Stimulated activated naive B cell treated with anti-CD40 and anti-IgM and Interleukin-4, amounts not matched to agents 10 μg/mL and 1 μg/mL and 100 μg/mL, for 72 hours (primary cell): Measurements from ENCODE around the gene ALPK3.
"Not testable (repeated sequence)": the region's sequence is repeated elsewhere in the genome, so short reads cannot be mapped to it uniquely, and the experiment has no call there.

ENCODE experiments used
- ATAC-seq, 2 donors: fragments of 150-1000 bp; cut with Tn5 transposase; replicated peaks; 2 replicates each; pipeline ENCODE4 v1.10.0; 2021; ENCODE audit warnings: moderate library complexity in 1 of 2
- DNase-seq: peaks from one replicate; pipeline ENCODE4 v3.0.0; 2021
- H3K27ac Mint-ChIP-seq: one replicate; pipeline ENCODE4 v1.8.0; 2022; ENCODE audit warnings: mild to moderate bottlenecking, mixed read lengths
- H3K27me3 Mint-ChIP-seq, 2 donors: one replicate each; pipeline ENCODE4 v1.8.0; 2022; ENCODE audit warnings: mixed read lengths in 2 of 2
- H3K36me3 Mint-ChIP-seq, 2 donors: one replicate each; pipeline ENCODE4 v1.8.0; 2022; ENCODE audit warnings: mixed read lengths in 2 of 2, mild to moderate bottlenecking in 1 of 2
- H3K4me1 Mint-ChIP-seq, 2 donors: one replicate each; pipeline ENCODE4 v1.8.0; 2022; ENCODE audit warnings: mixed read lengths in 2 of 2, mild to moderate bottlenecking in 1 of 2
- H3K4me3 Mint-ChIP-seq, 2 donors: one replicate each; pipeline ENCODE4 v1.8.0; 2022; ENCODE audit warnings: mild to moderate bottlenecking in 2 of 2, mixed read lengths in 2 of 2, moderate library complexity in 1 of 2
- H3K9me3 Mint-ChIP-seq, 2 donors: one replicate each; pipeline ENCODE4 v1.8.0; 2022; ENCODE audit warnings: mixed read lengths in 2 of 2, mild to moderate bottlenecking in 1 of 2

Gene ALPK3

GRCh38 chr15:84834969-84835368 is 17.8 kb downstream of the ALPK3 start:
- Mint-ChIP-seq H3K4me1 (no peaks in the 10 kb centered on the region), H3K27ac (no peak overlapping the region), H3K27me3 (no peaks in the 10 kb centered on the region), H3K9me3 (no peaks in the 10 kb centered on the region), H3K4me3 (no peak overlapping the region), H3K36me3 (no peaks in the 10 kb centered on the region)
- no peak for ATAC-seq
- DNase-seq: no peak

- H3K4me3 Mint-ChIP-seq: no peak overlapping the region
- no peaks in the 10 kb centered on the region for H3K27me3 Mint-ChIP-seq
- no peak overlapping the region for H3K27ac Mint-ChIP-seq
- no peaks in the 10 kb centered on the region for H3K9me3 Mint-ChIP-seq
- H3K4me1 Mint-ChIP-seq: peaks cover 0 to 1% of the 10 kb centered on the region in 2 donors
- no peaks in the 10 kb centered on the region for H3K36me3 Mint-ChIP-seq
- ATAC-seq (no peak), DNase-seq (no peak)
Measured at GRCh38 chr15:84835661-84836337, 18.6 kb downstream of the ALPK3 start.

- Mint-ChIP-seq H3K4me1 (peaks cover 0 to 4% of the 10 kb centered on the region in 2 donors), H3K27me3 (no peaks in the 10 kb centered on the region), H3K4me3 (no peak overlapping the region), H3K9me3 (no peaks in the 10 kb centered on the region), H3K36me3 (no peaks in the 10 kb centered on the region), H3K27ac (no peak overlapping the region)
- DNase-seq (no peak), ATAC-seq (no peak)
Measured at GRCh38 chr15:84836844-84837243, 19.7 kb downstream of the ALPK3 start.

- H3K27ac Mint-ChIP-seq: no peak overlapping the region
- DNase-seq (no peak), ATAC-seq (no peak)
- H3K4me1 Mint-ChIP-seq: peaks cover 0 to 4% of the 10 kb centered on the region in 2 donors
- H3K9me3 Mint-ChIP-seq: no peaks in the 10 kb centered on the region
- H3K4me3 Mint-ChIP-seq: no peak overlapping the region
- no peaks in the 10 kb centered on the region for H3K27me3 Mint-ChIP-seq
- no peaks in the 10 kb centered on the region for H3K36me3 Mint-ChIP-seq
Measured at GRCh38 chr15:84839714-84840113, 22.6 kb downstream of the ALPK3 start.

GRCh38 chr15:84840255-84840654 is 23.1 kb downstream of the ALPK3 start:
- Mint-ChIP-seq H3K9me3 (no peaks in the 10 kb centered on the region), H3K27ac (no peak overlapping the region), H3K27me3 (no peaks in the 10 kb centered on the region), H3K4me1 (peaks cover 0 to 4% of the 10 kb centered on the region in 2 donors), H3K4me3 (no peak overlapping the region), H3K36me3 (no peaks in the 10 kb centered on the region)
- ATAC-seq (no peak), DNase-seq (no peak)

GRCh38 chr15:84840741-84841429 is 23.7 kb downstream of the ALPK3 start:
- ATAC-seq (no peak), DNase-seq (no peak)
- Mint-ChIP-seq H3K36me3 (no peaks in the 10 kb centered on the region), H3K4me3 (no peak overlapping the region), H3K4me1 (peaks cover 0 to 4% of the 10 kb centered on the region in 2 donors), H3K27me3 (no peaks in the 10 kb centered on the region), H3K9me3 (no peaks in the 10 kb centered on the region), H3K27ac (no peak overlapping the region)

- ATAC-seq (no peak), DNase-seq (no peak)
- H3K36me3 Mint-ChIP-seq: peaks cover 4 to 11% of the 10 kb centered on the region in 2 donors
- no peak overlapping the region for H3K4me3 Mint-ChIP-seq
- no peaks in the 10 kb centered on the region for H3K27me3 Mint-ChIP-seq
- peaks cover 5 to 8% of the 10 kb centered on the region in 2 donors for H3K9me3 Mint-ChIP-seq
- no peak overlapping the region for H3K27ac Mint-ChIP-seq
- H3K4me1 Mint-ChIP-seq: peaks cover 0 to 4% of the 10 kb centered on the region in 2 donors
Measured at GRCh38 chr15:84842781-84843180, 25.6 kb downstream of the ALPK3 start.

- Mint-ChIP-seq H3K9me3 (peaks cover 9% of the 10 kb centered on the region in 2 donors), H3K4me1 (peaks cover 0 to 4% of the 10 kb centered on the region in 2 donors), H3K36me3 (peaks cover 6 to 15% of the 10 kb centered on the region in 2 donors), H3K27me3 (no peaks in the 10 kb centered on the region), H3K27ac (no peak overlapping the region), H3K4me3 (no peak overlapping the region)
- no peak for DNase-seq
- ATAC-seq: no peak
Measured at GRCh38 chr15:84844964-84845363, 27.8 kb downstream of the ALPK3 start.

- ATAC-seq: peak in 1 of 2 donors; percentile 39
- H3K4me3 Mint-ChIP-seq, H3K4me1 Mint-ChIP-seq, H3K9me3 Mint-ChIP-seq, H3K27ac Mint-ChIP-seq, DNase-seq, H3K27me3 Mint-ChIP-seq: not testable (repeated sequence)
- H3K36me3 Mint-ChIP-seq: peaks cover 6 to 15% of the 10 kb centered on the region in 2 donors
Measured at GRCh38 chr15:84845631-84846030, 28.5 kb downstream of the ALPK3 start.

- H3K27ac Mint-ChIP-seq: no peak overlapping the region
- H3K36me3 Mint-ChIP-seq: peaks cover 6 to 15% of the 10 kb centered on the region in 2 donors
- H3K27me3 Mint-ChIP-seq: no peaks in the 10 kb centered on the region
- peaks cover 9% of the 10 kb centered on the region in 2 donors for H3K9me3 Mint-ChIP-seq
- no peak overlapping the region for H3K4me3 Mint-ChIP-seq
- ATAC-seq (no peak), DNase-seq (no peak)
- H3K4me1 Mint-ChIP-seq: no peaks in the 10 kb centered on the region
Measured at GRCh38 chr15:84846269-84846668, 29.1 kb downstream of the ALPK3 start.

GRCh38 chr15:84847382-84847781 is 30.2 kb downstream of the ALPK3 start:
- ATAC-seq: no peak
- no peak for DNase-seq
- Mint-ChIP-seq H3K4me1 (no peaks in the 10 kb centered on the region), H3K36me3 (peaks cover 6 to 15% of the 10 kb centered on the region in 2 donors), H3K27me3 (no peaks in the 10 kb centered on the region), H3K9me3 (peaks cover 9% of the 10 kb centered on the region in 2 donors), H3K27ac (no peak overlapping the region), H3K4me3 (no peak overlapping the region)

GRCh38 chr15:84852212-84852611 is 35.1 kb downstream of the ALPK3 start:
- H3K27me3 Mint-ChIP-seq: no peaks in the 10 kb centered on the region
- no peak overlapping the region for H3K27ac Mint-ChIP-seq
- H3K9me3 Mint-ChIP-seq: peaks cover 2 to 5% of the 10 kb centered on the region in 2 donors
- H3K4me1 Mint-ChIP-seq: no peaks in the 10 kb centered on the region
- H3K36me3 Mint-ChIP-seq: peaks cover 2 to 6% of the 10 kb centered on the region in 2 donors
- DNase-seq (no peak), ATAC-seq (no peak)
- no peak overlapping the region for H3K4me3 Mint-ChIP-seq

GRCh38 chr15:84855136-84855535 is 38.0 kb downstream of the ALPK3 start:
- ATAC-seq (no peak), DNase-seq (no peak)
- Mint-ChIP-seq H3K4me1 (no peaks in the 10 kb centered on the region), H3K36me3 (no peaks in the 10 kb centered on the region), H3K27me3 (no peaks in the 10 kb centered on the region), H3K9me3 (no peaks in the 10 kb centered on the region), H3K27ac (no peak overlapping the region), H3K4me3 (no peak overlapping the region)

GRCh38 chr15:84855765-84856164 is 38.6 kb downstream of the ALPK3 start:
- DNase-seq (no peak), ATAC-seq (no peak)
- H3K36me3 Mint-ChIP-seq: no peaks in the 10 kb centered on the region
- H3K4me1 Mint-ChIP-seq: no peaks in the 10 kb centered on the region
- no peaks in the 10 kb centered on the region for H3K27me3 Mint-ChIP-seq
- no peaks in the 10 kb centered on the region for H3K9me3 Mint-ChIP-seq
- no peak overlapping the region for H3K27ac Mint-ChIP-seq
- H3K4me3 Mint-ChIP-seq: no peak overlapping the region

- DNase-seq (no peak), ATAC-seq (no peak)
- H3K27me3 Mint-ChIP-seq: no peaks in the 10 kb centered on the region
- no peaks in the 10 kb centered on the region for H3K4me1 Mint-ChIP-seq
- no peaks in the 10 kb centered on the region for H3K9me3 Mint-ChIP-seq
- no peak overlapping the region for H3K4me3 Mint-ChIP-seq
- H3K36me3 Mint-ChIP-seq: no peaks in the 10 kb centered on the region
- H3K27ac Mint-ChIP-seq: no peak overlapping the region
Measured at GRCh38 chr15:84856731-84857417, 39.7 kb downstream of the ALPK3 start.
